Kidney (tissue), 14 donors: ENCODE measurements around the gene ACER3. TPM values are rescaled to one million over a fixed set of nuclear protein-coding genes. Genes with fewer than 3 reads are reported as not detected.

ENCODE experiments used
- DNase-seq, 5 donors: peaks; one replicate each; pipeline ENCODE4 v3.0.0-alpha.2; 2013 to 2020
- FAIRE-seq: peaks from 2 replicates; lab custom pipeline; 2012; peaks lifted over from hg19 to GRCh38; lab: Jason Lieb, UNC
- H3K27ac ChIP-seq, 2 donors: one replicate each; pipeline ENCODE4 v1.7.0; 2013; ENCODE audit warnings: low read depth in 2 of 2, low read length in 2 of 2, inconsistent platforms in 1 of 2
- H3K27me3 ChIP-seq: one replicate; pipeline ENCODE4 v1.7.1; 2013; ENCODE audit warnings: low read length, inconsistent platforms; ENCODE audit not compliant: control insufficient read depth, insufficient read depth
- H3K36me3 ChIP-seq, 3 donors: one replicate each; pipeline versions ENCODE4 v1.7.0 to v1.7.1; 2013; ENCODE audit warnings: low read length in 3 of 3, control low read depth in 1 of 3, inconsistent platforms in 1 of 3; ENCODE audit not compliant: insufficient read depth in 3 of 3, control insufficient read depth in 2 of 3
- H3K4me1 ChIP-seq, 3 donors: one replicate each; pipeline versions ENCODE4 v1.7.0 to v1.7.1; 2013; ENCODE audit warnings: low read length in 3 of 3, inconsistent platforms in 1 of 3, low read depth in 1 of 3; ENCODE audit not compliant: control insufficient read depth in 2 of 3, insufficient read depth in 2 of 3
- H3K4me3 ChIP-seq, 3 donors: one replicate each; pipeline versions ENCODE4 v1.7.0 to v1.8.1; 2013; ENCODE audit warnings: low read length in 3 of 3, control low read depth in 1 of 3, inconsistent platforms in 1 of 3
- H3K9ac ChIP-seq, 3 donors: one replicate each; pipeline versions ENCODE4 v1.7.0 to v1.7.1; 2013; ENCODE audit warnings: low read length in 3 of 3, control low read depth in 1 of 3, inconsistent platforms in 1 of 3
- H3K9me3 ChIP-seq, 3 donors: one replicate each; pipeline versions ENCODE4 v1.7.0 to v1.7.1; 2013; ENCODE audit warnings: low read length in 3 of 3, control low read depth in 1 of 3, inconsistent platforms in 1 of 3; ENCODE audit not compliant: control insufficient read depth in 2 of 3, insufficient read depth in 1 of 3
- intact Hi-C: fragments of 100-400 bp; cut with DNase I; formaldehyde crosslinking; loops from one replicate; pipeline ENCODE4 v1.11.1; 2022
- polyA plus RNA-seq: library from polyadenylated mRNA; stranded (reverse); fragments of 350-450 nt; fragmentation: Illumina TruSeq; extraction: RNeasy Lipid Tissue Mini Kit (QIAGEN cat#74804); gene quantifications from one replicate; pipeline ENCODE4 v1.2.3, GENCODE V29; 2014; ENCODE audit warnings: low read depth, low replicate concordance; ENCODE audit not compliant: insufficient read depth
- total RNA-seq: library from RNA; stranded (reverse); fragmentation: NEBNext Ultra II Directional; extraction: Animal tissue kit (Norgen Biotek cat#: 25700); gene quantifications from one replicate; pipeline ENCODE4 v1.2.1, GENCODE V29; 2021
- TF ChIP-seq, protein P1 (sequence below): IDR thresholded peaks from 3 replicates; pipeline ENCODE4 v1.5.1; 2012; ENCODE audit warnings: mild to moderate bottlenecking, moderate library complexity, borderline replicate concordance; ENCODE audit not compliant: insufficient read depth; ENCODE audit errors: extremely low read depth
- donor health status: control.
- donor health status: control.
- donor health status: control.
- donor health status: control.
- donor health status: control.
- donor health status: DM: yes; HTN: yes; CAD: no.
- donor health status: Normal renal cell carcinoma (clear cell type).

ACER3 gene
- total and polyA plus RNA-seq, 2 donors from 2014 or later, result 5.9 to 35.3 TPM

- FAIRE-seq (no peak), DNase-seq (no peak)
- Histone ChIP-seq H3K4me1 (no peaks in the 10 kb centered on the region), H3K4me3 (no peak overlapping the region), H3K27ac (no peak overlapping the region), H3K27me3 (no peaks in the 10 kb centered on the region), H3K36me3 (no peaks in the 10 kb centered on the region), H3K9ac (no peak overlapping the region), H3K9me3 (no peaks in the 10 kb centered on the region)
- intact Hi-C loops, result no loop called here
- TF ChIP-seq, protein P1, sequence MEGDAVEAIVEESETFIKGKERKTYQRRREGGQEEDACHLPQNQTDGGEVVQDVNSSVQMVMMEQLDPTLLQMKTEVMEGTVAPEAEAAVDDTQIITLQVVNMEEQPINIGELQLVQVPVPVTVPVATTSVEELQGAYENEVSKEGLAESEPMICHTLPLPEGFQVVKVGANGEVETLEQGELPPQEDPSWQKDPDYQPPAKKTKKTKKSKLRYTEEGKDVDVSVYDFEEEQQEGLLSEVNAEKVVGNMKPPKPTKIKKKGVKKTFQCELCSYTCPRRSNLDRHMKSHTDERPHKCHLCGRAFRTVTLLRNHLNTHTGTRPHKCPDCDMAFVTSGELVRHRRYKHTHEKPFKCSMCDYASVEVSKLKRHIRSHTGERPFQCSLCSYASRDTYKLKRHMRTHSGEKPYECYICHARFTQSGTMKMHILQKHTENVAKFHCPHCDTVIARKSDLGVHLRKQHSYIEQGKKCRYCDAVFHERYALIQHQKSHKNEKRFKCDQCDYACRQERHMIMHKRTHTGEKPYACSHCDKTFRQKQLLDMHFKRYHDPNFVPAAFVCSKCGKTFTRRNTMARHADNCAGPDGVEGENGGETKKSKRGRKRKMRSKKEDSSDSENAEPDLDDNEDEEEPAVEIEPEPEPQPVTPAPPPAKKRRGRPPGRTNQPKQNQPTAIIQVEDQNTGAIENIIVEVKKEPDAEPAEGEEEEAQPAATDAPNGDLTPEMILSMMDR, result no peak
Observed at GRCh38 chr11:76974179-76974891, 113.6 kb downstream of the ACER3 start.

GRCh38 chr11:76975513-76975912 is 114.8 kb downstream of the ACER3 start:
- H3K27ac ChIP-seq, result no peak overlapping the region

DNA sequence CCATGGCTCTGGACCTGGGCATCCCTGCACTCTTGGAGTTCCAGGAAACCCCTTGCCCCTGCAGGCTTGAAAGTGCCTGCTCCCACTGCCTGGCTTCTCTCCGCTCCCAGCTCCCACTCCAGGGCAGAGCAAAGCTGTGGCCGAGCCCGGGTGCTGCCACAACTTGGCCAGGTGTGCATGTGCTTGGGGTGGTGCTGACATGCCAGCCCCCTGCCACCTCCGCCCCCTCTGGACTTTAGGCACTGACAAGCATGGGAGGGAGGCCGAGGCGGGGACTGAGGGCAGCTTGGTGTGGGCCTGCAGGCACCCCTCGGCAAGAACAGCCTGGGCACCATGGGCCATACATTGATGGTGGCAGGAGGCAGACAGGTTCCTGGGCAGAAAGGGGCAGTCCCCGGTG is 117.1 kb downstream of the ACER3 start:
- intact Hi-C loops, result no loop called here
- no peaks in the 10 kb centered on the region for H3K36me3 ChIP-seq
- no peaks in the 10 kb centered on the region for H3K4me1 ChIP-seq
- no peak for FAIRE-seq
- TF ChIP-seq, protein P1, result no peak
- no peaks in the 10 kb centered on the region for H3K9me3 ChIP-seq
- H3K27me3 ChIP-seq, result no peaks in the 10 kb centered on the region
- no peak overlapping the region for H3K27ac ChIP-seq
- H3K4me3 ChIP-seq, result no peak overlapping the region
- no peak for DNase-seq
- H3K9ac ChIP-seq, result no peak overlapping the region

More at GRCh38 chr11:76975513-76975912, 114.8 kb downstream of the ACER3 start:
- TF ChIP-seq, protein P1, result no peak
- Histone ChIP-seq H3K9me3 (no peaks in the 10 kb centered on the region), H3K36me3 (no peaks in the 10 kb centered on the region), H3K4me1 (no peaks in the 10 kb centered on the region), H3K4me3 (no peak overlapping the region), H3K9ac (no peak overlapping the region), H3K27me3 (no peaks in the 10 kb centered on the region)
- intact Hi-C loops, result no loop called here
- FAIRE-seq (no peak), DNase-seq (no peak)
